T1000 (cell line): ENCODE results near the gene SETD2.
A peak's percentile ranks its signal among the peaks of the same experiment; 100 is the strongest.
"Not testable (repeated sequence)": the region's sequence is repeated elsewhere in the genome, so short reads cannot be mapped to it uniquely, and the experiment has no call there.

Experiments
- DNase-seq: peaks from one replicate; lab custom pipeline; 2025; ENCODE audit warnings: mixed read lengths; lab: John Stamatoyannopoulos, UW

SETD2 gene, protein sequence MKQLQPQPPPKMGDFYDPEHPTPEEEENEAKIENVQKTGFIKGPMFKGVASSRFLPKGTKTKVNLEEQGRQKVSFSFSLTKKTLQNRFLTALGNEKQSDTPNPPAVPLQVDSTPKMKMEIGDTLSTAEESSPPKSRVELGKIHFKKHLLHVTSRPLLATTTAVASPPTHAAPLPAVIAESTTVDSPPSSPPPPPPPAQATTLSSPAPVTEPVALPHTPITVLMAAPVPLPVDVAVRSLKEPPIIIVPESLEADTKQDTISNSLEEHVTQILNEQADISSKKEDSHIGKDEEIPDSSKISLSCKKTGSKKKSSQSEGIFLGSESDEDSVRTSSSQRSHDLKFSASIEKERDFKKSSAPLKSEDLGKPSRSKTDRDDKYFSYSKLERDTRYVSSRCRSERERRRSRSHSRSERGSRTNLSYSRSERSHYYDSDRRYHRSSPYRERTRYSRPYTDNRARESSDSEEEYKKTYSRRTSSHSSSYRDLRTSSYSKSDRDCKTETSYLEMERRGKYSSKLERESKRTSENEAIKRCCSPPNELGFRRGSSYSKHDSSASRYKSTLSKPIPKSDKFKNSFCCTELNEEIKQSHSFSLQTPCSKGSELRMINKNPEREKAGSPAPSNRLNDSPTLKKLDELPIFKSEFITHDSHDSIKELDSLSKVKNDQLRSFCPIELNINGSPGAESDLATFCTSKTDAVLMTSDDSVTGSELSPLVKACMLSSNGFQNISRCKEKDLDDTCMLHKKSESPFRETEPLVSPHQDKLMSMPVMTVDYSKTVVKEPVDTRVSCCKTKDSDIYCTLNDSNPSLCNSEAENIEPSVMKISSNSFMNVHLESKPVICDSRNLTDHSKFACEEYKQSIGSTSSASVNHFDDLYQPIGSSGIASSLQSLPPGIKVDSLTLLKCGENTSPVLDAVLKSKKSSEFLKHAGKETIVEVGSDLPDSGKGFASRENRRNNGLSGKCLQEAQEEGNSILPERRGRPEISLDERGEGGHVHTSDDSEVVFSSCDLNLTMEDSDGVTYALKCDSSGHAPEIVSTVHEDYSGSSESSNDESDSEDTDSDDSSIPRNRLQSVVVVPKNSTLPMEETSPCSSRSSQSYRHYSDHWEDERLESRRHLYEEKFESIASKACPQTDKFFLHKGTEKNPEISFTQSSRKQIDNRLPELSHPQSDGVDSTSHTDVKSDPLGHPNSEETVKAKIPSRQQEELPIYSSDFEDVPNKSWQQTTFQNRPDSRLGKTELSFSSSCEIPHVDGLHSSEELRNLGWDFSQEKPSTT (N-terminal part only)

DNA sequence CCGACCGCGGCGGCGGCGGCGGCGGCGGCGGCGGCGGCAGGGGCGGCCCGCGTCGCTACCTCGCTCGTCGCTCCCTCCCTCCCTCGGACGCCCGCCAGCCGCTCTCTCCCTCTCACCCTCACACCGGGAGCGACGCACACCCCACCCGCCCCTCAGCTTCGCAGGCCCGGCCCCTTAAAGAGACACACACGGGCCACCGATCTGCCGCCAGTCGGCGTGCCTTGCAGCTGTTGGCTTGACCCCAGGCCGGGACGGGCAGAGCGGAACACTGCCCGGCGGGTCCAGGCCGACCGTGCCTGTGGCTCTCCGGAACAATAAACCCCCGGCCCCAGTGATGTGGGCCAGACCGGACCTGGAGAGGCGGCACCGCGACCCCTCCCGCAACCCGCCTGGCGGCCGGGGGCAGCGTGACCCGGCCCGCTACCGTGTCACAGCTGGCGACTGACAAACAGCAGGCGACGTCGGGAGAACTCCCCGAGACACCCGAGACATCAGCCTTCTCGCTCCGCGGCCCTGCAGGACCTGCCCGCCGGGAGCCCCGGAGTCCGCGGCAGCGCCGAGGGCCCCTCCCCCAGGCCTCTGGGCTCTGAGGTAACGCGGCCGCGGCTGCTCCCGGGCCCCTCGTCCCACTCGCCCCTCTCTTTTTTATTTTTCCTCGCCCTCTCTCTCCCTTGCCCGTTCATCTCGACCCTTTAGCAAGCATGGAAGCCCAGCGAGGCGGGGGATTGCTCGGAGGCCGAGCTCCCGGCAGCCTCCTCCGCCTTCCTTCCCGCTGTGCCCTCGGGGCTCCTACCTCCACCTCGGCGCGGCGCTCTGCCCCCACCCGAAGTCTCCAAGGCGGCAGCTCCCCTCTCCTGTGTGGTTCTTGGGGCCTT is at the start of gene SETD2:
Gene SETD2, minus strand, starts transcription at position 107 of the 875 bp plus-strand sequence. CDS start 189 bp downstream, outside the sequence.
- peak; percentile 73 for DNase-seq

GRCh38 chr3:47210863-47211405 is 47.0 kb upstream of the SETD2 start:
- DNase-seq = no peak

DNA sequence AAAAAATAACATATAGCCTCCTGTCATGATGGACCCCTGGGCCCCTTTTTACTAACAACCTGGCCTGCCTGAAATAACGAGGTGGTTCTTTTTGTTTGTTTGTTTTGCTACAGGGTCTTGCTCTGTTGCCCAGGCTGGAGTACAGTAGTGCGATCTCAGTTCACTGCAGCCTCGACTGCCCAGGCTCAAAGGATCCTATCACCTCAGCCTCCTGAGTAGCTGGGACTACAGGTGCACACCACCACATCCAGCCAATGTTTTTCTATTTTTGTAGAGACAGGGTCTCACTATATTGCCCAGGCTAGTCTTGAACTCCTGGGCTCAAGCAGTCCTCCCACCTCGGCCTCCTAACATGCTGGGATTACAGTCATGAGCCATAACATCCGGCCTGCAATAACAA is 42.1 kb upstream of the SETD2 start:
- DNase-seq = not testable (repeated sequence)

DNA sequence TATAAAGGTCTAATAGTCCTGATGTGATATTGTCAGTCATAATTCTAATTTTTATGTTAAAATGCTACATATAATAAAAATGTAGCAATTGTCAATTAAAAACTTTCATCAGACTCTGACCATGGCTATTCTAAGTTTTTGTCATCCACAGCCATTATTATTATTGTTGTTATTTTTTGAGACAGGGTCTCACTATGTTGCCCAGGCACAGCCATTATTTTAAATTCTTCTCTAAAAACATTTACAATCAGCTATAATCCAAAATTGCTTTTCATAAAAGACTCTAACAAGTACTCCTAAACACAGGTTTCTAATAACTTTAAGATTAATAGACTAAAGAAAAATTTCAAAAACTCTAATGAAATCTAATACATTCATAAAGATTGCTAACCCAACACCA is 41.0 kb upstream of the SETD2 start:
- no peak for DNase-seq

- no peak for DNase-seq
These were observed 38.6 kb upstream of the SETD2 start for GRCh38 chr3:47202542-47202941.

DNA sequence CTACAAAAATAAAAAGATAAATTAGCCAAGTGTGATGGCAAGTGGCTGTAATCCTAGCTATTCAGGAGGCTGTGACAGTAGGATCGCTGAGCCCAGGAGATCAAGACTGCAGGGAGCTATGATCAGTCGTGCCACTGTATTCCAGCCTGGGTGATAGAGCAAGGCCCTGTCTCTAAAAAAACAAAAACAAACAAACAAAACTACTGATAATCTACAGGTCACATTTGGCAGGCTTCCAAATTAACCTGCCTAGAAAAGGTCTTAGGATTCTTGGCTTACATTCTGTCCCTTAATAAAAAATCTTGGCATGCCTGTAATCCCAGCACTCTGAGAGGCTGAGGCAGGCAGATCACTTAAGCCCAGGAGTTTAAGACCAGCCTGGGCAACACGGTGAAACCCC is 33.4 kb upstream of the SETD2 start:
- DNase-seq = no peak

GRCh38 chr3:47194994-47195393 is 31.1 kb upstream of the SETD2 start:
- DNase-seq = no peak

DNA sequence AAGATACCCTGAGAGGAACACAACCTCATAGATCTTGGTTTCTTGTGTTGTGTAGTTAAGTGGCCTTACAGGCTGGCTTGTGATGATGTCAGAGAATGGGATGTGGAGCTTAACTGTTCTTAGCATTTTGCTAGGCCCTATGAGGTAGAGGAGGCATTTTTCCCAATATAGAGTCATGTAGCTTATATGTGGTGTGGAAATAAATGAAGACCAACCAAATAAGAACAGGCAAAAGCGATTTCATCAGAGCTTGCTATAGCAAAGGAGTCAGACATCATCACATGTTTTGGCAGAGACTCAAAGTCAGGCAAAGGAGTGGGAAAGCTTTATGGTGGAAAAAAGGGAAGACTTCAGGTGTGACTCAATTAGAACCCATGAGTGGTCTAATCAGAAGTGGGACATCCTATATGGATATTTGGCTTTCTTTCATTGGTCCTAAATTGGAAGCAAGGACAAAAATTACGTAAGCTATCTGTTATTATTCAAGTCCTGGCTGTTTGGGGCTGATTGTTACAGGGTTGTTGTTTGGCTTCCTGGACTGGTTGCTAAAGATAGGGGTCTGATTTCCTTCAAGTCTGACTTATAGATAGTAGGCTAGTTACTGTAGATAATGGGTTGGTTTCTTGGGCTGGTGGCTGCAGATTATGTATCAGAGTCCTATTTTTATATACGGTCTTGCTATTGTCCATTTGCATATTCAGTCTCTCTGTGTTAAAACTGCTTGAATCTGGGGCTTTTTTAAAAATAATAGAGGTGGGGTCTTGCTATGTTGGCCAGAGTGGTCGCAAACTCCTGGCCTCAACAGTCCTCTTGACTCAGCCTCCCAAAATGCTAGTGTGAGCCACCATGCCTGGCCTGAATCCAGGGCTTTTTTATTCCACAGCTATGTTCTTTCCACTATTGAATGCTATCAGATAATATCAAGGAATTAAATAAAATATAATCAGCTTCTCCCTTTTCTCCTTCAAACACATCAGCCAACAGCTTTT is 30.3 kb upstream of the SETD2 start:
- no peak for DNase-seq

- no peak for DNase-seq
These were observed 22.4 kb upstream of the SETD2 start for GRCh38 chr3:47186285-47186684.

- DNase-seq = not testable (repeated sequence)
These were observed 17.8 kb upstream of the SETD2 start for GRCh38 chr3:47181685-47182084.

DNA sequence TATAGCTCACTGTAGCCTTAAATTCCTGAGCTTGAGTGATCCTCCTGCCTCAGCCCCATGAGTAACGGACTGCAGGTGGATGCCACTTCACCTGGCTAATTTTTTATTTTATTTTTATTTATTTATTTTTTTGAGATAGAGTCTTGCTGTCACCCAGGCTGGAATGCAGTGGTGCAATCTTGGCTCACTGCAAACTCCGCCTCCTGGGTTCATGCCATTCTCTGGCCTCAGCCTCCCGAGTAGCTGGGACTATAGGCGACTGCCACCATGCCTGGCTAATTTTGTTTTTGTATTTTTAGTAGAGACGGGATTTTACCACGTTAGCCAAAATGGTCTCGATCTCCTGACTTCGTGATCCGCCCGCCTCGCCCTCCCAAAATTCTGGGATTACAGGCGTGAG is 16.1 kb upstream of the SETD2 start:
- not testable (repeated sequence) for DNase-seq

DNA sequence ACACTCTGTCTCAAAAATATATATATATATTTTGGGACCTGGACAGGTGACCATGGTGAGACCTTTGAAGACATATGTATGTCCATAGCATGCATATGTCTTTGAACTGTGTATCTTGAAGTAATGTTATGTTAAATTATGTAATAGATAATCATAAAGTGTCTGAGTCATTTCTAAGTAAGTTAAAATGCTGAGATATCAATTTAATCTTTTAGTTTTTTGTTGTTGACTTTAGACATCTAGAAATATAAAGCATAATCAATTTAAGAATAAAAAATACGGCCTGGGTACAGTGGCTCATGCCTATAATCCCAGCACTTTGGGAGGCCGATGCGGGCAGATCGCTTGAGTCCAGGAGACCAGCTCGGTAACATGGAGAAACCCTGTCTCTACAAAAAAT is 12.7 kb upstream of the SETD2 start:
- no peak for DNase-seq

DNA sequence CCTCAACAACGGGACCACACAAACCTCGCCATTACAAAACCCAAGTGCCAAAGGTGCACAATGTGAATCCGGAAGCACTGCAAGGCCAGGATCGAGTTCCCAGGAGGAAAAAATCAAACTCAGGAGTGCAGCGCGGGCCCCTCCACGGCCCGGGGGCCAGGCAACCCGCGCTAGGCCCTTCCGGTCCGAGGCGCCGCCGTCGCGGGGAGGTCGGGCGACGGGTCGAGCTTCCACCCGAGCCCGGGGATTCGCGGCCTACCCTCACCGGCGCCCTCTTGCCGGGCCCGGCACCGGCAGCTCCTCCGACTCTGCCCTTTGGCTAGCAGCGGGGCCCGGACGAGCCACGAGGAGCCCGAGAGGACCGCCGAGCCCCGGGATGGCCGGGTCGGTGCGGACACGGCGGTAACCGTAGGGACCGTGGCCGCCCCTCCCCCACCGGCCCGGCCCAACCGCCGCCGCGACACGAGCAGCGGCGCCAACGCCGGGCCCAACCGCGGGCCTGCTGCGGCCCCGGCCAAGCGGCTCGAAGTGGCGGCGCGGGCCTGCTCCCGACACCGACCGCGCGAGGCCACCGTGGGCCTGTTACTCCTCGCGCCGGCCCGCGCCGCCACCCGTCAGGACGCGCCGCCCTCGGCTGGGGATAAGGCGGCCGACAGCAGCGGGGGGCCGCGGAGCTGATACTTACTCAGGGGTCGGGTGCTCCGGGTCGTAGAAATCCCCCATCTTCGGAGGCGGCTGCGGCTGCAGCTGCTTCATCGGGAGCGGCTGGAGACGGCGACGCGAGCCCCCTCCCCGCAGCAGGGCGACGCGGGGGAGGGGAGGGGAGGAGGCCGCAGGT is 525 bp downstream of the SETD2 start:
- peak; percentile 48 for DNase-seq

DNA sequence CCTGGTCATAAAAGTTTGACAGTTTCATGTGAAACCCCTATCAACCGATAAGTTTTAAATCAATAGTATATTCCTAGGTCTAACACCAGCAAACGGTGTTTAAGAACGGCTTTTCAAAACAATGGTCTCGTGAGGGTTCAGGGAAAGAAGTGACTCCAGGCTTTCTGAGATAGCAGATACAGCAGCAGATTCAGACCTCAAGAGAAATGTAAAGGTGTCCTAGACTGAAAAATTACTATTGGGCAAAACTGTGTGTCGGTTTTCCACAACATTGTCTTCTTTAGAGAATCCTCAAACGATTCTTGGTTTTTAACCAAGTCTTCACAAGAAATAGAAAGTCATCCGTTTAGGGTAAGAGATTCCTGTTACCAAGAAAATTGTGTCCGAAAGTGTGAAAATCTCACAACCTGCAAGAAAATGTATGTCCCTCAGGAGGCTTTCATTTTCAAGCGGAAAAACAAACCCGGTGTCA is 1.2 kb downstream of the SETD2 start:
- no peak for DNase-seq

DNA sequence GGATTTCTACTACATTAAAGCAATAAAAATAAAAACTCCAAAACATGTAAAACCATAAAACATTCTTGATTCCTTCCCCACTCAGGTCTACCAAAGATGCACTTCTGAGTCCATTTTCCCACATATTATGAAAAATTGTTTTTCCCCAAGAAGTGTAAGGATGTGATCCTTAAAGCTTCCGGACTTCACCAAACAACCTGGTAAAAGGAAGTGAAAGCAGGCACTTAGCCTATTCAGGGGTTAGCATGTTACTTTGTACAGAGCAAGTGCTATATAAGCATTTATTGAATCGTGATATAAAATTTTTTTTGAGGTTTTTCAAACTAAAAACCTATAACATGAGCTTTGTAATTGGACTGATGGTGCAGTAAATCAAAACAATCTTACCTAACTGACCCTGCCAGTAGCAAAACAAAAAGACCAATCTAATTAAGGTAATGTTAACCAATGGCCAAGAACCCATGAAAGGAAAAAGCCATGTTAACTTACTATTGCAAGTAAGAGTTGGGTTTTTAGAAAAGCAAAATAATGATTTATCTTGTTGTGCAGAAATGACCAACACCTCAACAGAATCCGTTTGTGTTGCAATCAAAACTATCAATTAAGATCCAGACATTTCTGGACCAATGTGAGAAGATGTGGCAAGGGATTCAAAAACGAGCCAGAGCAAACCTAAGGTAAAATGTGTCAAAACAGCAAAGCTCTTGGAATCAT is 1.8 kb downstream of the SETD2 start:
- DNase-seq = no peak

- DNase-seq = no peak
These were observed 4.1 kb downstream of the SETD2 start for GRCh38 chr3:47159820-47160219.

DNA sequence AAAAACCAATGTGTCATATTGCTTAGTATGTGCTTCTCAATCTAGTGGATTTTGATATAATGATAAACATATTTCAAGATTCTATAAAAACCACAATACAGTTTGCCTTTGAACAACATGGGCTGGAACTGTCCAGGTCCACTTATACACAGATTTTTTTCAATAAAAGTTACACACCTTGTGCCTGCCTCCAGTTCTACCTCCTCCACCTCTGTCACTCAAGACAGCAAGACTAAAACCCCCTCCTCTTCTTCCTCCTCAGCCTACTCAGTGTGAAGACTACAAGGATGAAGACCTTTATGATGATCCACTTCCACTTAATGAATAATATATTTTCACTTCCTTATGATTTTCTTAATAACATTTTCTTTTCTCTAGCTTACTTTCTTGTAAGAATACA is 5.7 kb downstream of the SETD2 start:
- no peak for DNase-seq

GRCh38 chr3:47156396-47156795 is 7.5 kb downstream of the SETD2 start:
- no peak for DNase-seq
